SK-N-SH (cell line): Measurements from ENCODE around the gene MYO7A. TPM values are rescaled to one million over a fixed set of nuclear protein-coding genes. Genes with fewer than 3 reads are reported as not detected.

ENCODE experiments used
- CTCF ChIA-PET: fragments of 300-600, 350-600 bp; formaldehyde crosslinking; extraction: SDS; loops from one replicate; lab custom pipeline; 2021; lab: Yijun Ruan, JAX
- POLR2A ChIA-PET: fragments of 350-600 bp; sonication (Branson Sonifier 250); formaldehyde crosslinking; extraction: SDS; loops from one replicate; lab custom pipeline; 2020; ENCODE audit warnings: antibody characterized with exemption, inconsistent platforms; lab: Yijun Ruan, JAX
- DNase-seq: peaks from one replicate; pipeline ENCODE4 v3.0.0; 2012
- H2AFZ ChIP-seq: fragments of 200-600 bp; sonication (generic); 2 replicates; pipeline ENCODE4 v1.8.1; 2016; ENCODE audit warnings: antibody characterized with exemption, mild to moderate bottlenecking, low read depth
- H3F3A ChIP-seq: fragments of 200-600 bp; sonication (generic); replicated peaks from 2 replicates; pipeline ENCODE3; 2016; ENCODE audit warnings: antibody characterized with exemption, mild to moderate bottlenecking; ENCODE audit not compliant: insufficient read depth
- H3K27ac ChIP-seq, 2 experiments: fragments of 200-500 bp in 1 of 2; fragments of 200-600 bp in 1 of 2; sonication (Bioruptor generic) in 1 of 2; sonication (generic), shearing (Covaris generic) in 1 of 2; 2 replicates each; pipeline versions ENCODE4 v1.5.1 to v1.6.1; 2014 to 2016; ENCODE audit warnings: low read depth in 2 of 2, inconsistent platforms in 1 of 2, low read length in 1 of 2, mild to moderate bottlenecking in 1 of 2, mixed read lengths in 1 of 2
- H3K27me3 ChIP-seq: fragments of 200-600 bp; sonication (generic), shearing (Covaris generic); 2 replicates; pipeline ENCODE4 v1.6.1; 2016; ENCODE audit warnings: mixed run types; ENCODE audit not compliant: insufficient read depth
- H3K36me3 ChIP-seq, 2 experiments: fragments of 200-500 bp in 1 of 2; fragments of 200-600 bp in 1 of 2; sonication (Bioruptor generic) in 1 of 2; sonication (generic) in 1 of 2; replicated peaks in 1 of 2; 2 replicates each; pipeline versions ENCODE3 to v1.5.1; 2014 to 2016; ENCODE audit warnings: low read length in 1 of 2, mild to moderate bottlenecking in 1 of 2; ENCODE audit not compliant: insufficient read depth in 2 of 2, control insufficient read depth in 1 of 2
- H3K4me1 ChIP-seq, 2 experiments: fragments of 200-500 bp in 1 of 2; fragments of 200-600 bp in 1 of 2; sonication (Bioruptor generic) in 1 of 2; sonication (generic), shearing (Covaris generic) in 1 of 2; 2 replicates each; pipeline versions ENCODE4 v1.5.1 to v1.6.1; 2014 to 2016; ENCODE audit warnings: low read depth in 1 of 2, low read length in 1 of 2, mixed run types in 1 of 2; ENCODE audit not compliant: insufficient read depth in 2 of 2, control insufficient read depth in 1 of 2
- H3K4me2 ChIP-seq: fragments of 200-600 bp; sonication (generic), shearing (Covaris generic); 2 replicates; pipeline ENCODE4 v1.6.1; 2017; ENCODE audit warnings: mixed run types
- H3K4me3 ChIP-seq, 2 experiments: fragments of 200-500 bp in 1 of 2; fragments of 200-600 bp in 1 of 2; sonication (Bioruptor generic) in 1 of 2; sonication (generic), shearing (Covaris generic) in 1 of 2; 2 replicates each; pipeline versions ENCODE4 v1.5.1 to v1.8.1; 2014 to 2016; ENCODE audit warnings: low read depth in 2 of 2, inconsistent platforms in 1 of 2, low read length in 1 of 2, mild to moderate bottlenecking in 1 of 2, mixed read lengths in 1 of 2, moderate library complexity in 1 of 2
- H3K79me2 ChIP-seq: fragments of 200-600 bp; sonication (generic); 2 replicates; pipeline ENCODE4 v1.8.1; 2017; ENCODE audit warnings: mild to moderate bottlenecking; ENCODE audit not compliant: insufficient read depth
- H3K9ac ChIP-seq: fragments of 200-600 bp; sonication (generic); 2 replicates; pipeline ENCODE4 v1.6.1; 2017; ENCODE audit warnings: mixed run types
- H3K9me2 ChIP-seq: fragments of 200-600 bp; sonication (generic); 2 replicates; pipeline ENCODE4 v1.6.1; 2017; ENCODE audit warnings: mixed run types
- H3K9me3 ChIP-seq: fragments of 200-600 bp; sonication (generic); 2 replicates; pipeline ENCODE4 v1.6.1; 2017; ENCODE audit warnings: mixed run types, mild to moderate bottlenecking, moderate library complexity
- H4K20me1 ChIP-seq: fragments of 200-600 bp; sonication (generic); 2 replicates; pipeline ENCODE4 v1.6.1; 2017; ENCODE audit warnings: mild to moderate bottlenecking, mixed run types; ENCODE audit not compliant: insufficient read depth
- ELF1 ChIP-seq: IDR thresholded peaks from 2 replicates; pipeline ENCODE4 v1.4.0; 2012
- EP300 ChIP-seq, 2 experiments: IDR thresholded peaks; 2 replicates each; pipeline versions ENCODE4 v1.4.0 to v1.6.1; 2012; ENCODE audit warnings: borderline replicate concordance in 1 of 2, low read depth in 1 of 2, low read length in 1 of 2
- FOSL2 ChIP-seq: IDR thresholded peaks from 2 replicates; pipeline ENCODE4 v1.4.0; 2012; ENCODE audit warnings: low read depth, mild to moderate bottlenecking, moderate library complexity, borderline replicate concordance
- FOXJ3 ChIP-seq: sonication (generic); formaldehyde crosslinking; IDR thresholded peaks from 2 replicates; pipeline ENCODE4 v1.5.1; 2020; ENCODE audit warnings: mild to moderate bottlenecking, missing genetic modification reagents
- FOXM1 ChIP-seq: IDR thresholded peaks from 2 replicates; pipeline ENCODE4 v1.4.0; 2012; ENCODE audit warnings: low read depth, mild to moderate bottlenecking
- GABPA ChIP-seq: IDR thresholded peaks from 2 replicates; pipeline ENCODE4 v1.4.0; 2012; ENCODE audit warnings: low read depth, mild to moderate bottlenecking
- GATA2 ChIP-seq: sonication (generic); formaldehyde crosslinking; IDR thresholded peaks from 2 replicates; pipeline ENCODE4 v1.5.0; 2020; ENCODE audit warnings: mild to moderate bottlenecking, missing genetic modification reagents
- JUND ChIP-seq: IDR thresholded peaks from 2 replicates; pipeline ENCODE4 v1.4.0; 2012
- MEF2A ChIP-seq: IDR thresholded peaks from 2 replicates; pipeline ENCODE4 v1.4.0; 2012; ENCODE audit warnings: low read depth, borderline replicate concordance
- MXI1 ChIP-seq: IDR thresholded peaks from 2 replicates; pipeline ENCODE4 v1.6.1; 2012; ENCODE audit warnings: mild to moderate bottlenecking, low read depth, low read length, improper control_type of control experiment
- NFIC ChIP-seq: IDR thresholded peaks from 2 replicates; pipeline ENCODE4 v1.4.0; 2012; ENCODE audit warnings: borderline replicate concordance
- NRF1 ChIP-seq: IDR thresholded peaks from 2 replicates; pipeline ENCODE4 v1.6.1; 2012; ENCODE audit warnings: low read depth, mild to moderate bottlenecking, low read length
- SIN3A ChIP-seq: IDR thresholded peaks from 2 replicates; pipeline ENCODE4 v1.6.1; 2012; ENCODE audit warnings: low read depth, mild to moderate bottlenecking, low read length, moderate library complexity, borderline replicate concordance
- SMC3 ChIP-seq: IDR thresholded peaks from 2 replicates; pipeline ENCODE4 v1.6.1; 2012; ENCODE audit warnings: low read depth, low read length, improper control_type of control experiment
- TAF1 ChIP-seq: IDR thresholded peaks from 2 replicates; pipeline ENCODE4 v1.6.1; 2012; ENCODE audit warnings: low read depth, mild to moderate bottlenecking, low read length, moderate library complexity, borderline replicate concordance
- TEAD4 ChIP-seq: IDR thresholded peaks from 2 replicates; pipeline ENCODE4 v1.4.0; 2012; ENCODE audit warnings: mild to moderate bottlenecking, borderline replicate concordance; ENCODE audit not compliant: insufficient read depth
- YY1 ChIP-seq: IDR thresholded peaks from 2 replicates; pipeline ENCODE4 v1.4.0; 2012; ENCODE audit warnings: low read depth, mild to moderate bottlenecking
- WGBS: methylation state at CpG from one replicate; pipeline ENCODE4 v1.1.6; 2017; ENCODE audit warnings: low lambda C conversion rate; 5-methylcytosine and 5-hydroxymethylcytosine counted together
- polyA plus RNA-seq, 3 experiments: library from polyadenylated mRNA; depleted of rRNA; stranded (reverse); fragments of >200 nt; gene quantifications; 2 replicates each; pipeline ENCODE4 v1.2.3, GENCODE V29; 2012
- TF ChIP-seq, protein P1 (sequence below): IDR thresholded peaks from 2 replicates; pipeline ENCODE4; 2012
- TF ChIP-seq, protein P2 (sequence below): IDR thresholded peaks from 2 replicates; pipeline ENCODE4 v1.4.0; 2012; ENCODE audit warnings: low read depth, borderline replicate concordance

Gene MYO7A
- polyA plus RNA-seq, 1 of the 3 experiments (the other 2 are of a cell fraction): 0.08 TPM

DNA sequence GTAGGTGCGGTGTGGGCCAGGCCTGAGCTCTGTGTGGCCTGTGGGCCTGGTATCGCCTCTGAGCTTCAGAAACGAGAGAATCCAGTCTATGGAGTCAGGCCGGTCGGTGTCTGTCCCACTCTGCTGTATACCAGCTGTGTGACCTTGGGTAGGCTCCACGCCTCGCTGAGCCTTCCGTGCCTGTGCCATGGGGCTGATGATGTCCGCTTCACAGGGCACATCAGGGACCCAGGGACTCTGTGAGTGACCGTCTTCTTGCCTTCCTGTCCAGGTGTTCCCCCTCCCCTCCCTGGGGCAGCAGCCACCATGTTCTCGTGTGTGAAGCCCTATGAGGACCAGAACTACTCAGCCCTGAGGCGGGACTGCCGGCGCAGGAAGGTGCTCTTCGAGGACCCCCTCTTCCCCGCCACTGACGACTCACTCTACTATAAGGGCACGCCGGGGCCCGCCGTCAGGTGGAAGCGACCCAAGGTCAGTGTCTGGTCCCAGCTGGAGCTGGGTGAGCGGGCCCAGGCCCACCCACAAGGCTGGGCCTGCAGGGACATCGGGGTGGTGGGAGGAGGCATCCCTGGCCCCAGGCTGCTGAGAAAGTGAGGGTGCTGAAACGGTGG, 43.4 kb upstream of the MYO7A start:
- 98% methylated on average over 15 of the region's 25 CpGs for WGBS
- CTCF ChIA-PET: interaction anchor here (0.6 to 1.4 kb wide), 4 partner anchors 11 to 43 kb away, joined by 3 to 7 read pairs (median 4); no protein-coding TSS in a partner anchor

DNA sequence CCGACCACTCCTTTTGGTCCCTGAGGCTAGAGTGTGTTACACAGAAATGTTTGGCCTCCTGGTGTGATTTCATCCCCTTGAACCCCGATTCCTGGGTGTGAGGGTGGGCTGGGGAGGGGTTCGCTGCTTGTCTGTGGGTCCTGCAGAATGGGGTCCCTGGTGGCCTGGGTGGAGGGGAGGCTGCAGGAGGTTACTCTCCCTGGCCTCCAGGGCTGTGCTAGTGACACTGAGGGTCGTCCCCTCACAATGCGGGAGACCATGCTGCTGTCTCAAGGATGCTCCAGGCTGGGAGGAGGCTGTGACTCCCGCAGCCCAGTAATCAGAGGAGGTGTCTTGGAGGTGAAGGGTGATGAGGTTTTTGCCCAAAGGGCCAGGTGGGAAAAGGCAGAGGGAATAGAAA, 42.4 kb upstream of the MYO7A start:
- peaks cover 0 to 2% of the 10 kb centered on the region in 2 experiments for H3K36me3 ChIP-seq
- peaks cover 16% of the 10 kb centered on the region; the same call in 1 of the 2 replicates for H4K20me1 ChIP-seq
- H3K4me2 ChIP-seq: no peak overlapping the region
- no peak overlapping the region for H3K4me3 ChIP-seq
- no peak overlapping the region for H2AFZ ChIP-seq
- H3F3A ChIP-seq: peaks cover 3% of the 10 kb centered on the region
- H3K4me1 ChIP-seq: peaks cover 0 to 29% of the 10 kb centered on the region in 2 experiments; a peak in 1 of 4 replicates
- TF ChIP-seq MEF2A (no peak), TEAD4 (no peak), GATA2 (CRISPR knock-in tag) (no peak), EP300 (IDR thresholded peaks at IDR 0.05; ENCODE audit: borderline replicate concordance in 1 of 2, low read depth in 1 of 2, low read length in 1 of 2) (no peak)
- H3K9me3 ChIP-seq: no peaks in the 10 kb centered on the region
- H3K9me2 ChIP-seq: no peaks in the 10 kb centered on the region
- H3K9ac ChIP-seq: no peak overlapping the region
- CTCF ChIA-PET: interaction anchor here (1.5 kb wide), 1 partner anchor 38 kb away, joined by 6 read pairs; no protein-coding TSS in a partner anchor
- peaks cover 36% of the 10 kb centered on the region for H3K79me2 ChIP-seq
- 91% methylated on average over 6 of the region's 6 CpGs for WGBS
- POLR2A ChIA-PET: no interaction called here
- H3K27me3 ChIP-seq: no peaks in the 10 kb centered on the region
- no peak for DNase-seq
- no peak overlapping the region for H3K27ac ChIP-seq

More for the DNA sequence above, 43.4 kb upstream of the MYO7A start:
- Histone ChIP-seq H3K9me3 (no peaks in the 10 kb centered on the region), H2AFZ (no peak overlapping the region), H3K36me3 (peaks cover 0 to 2% of the 10 kb centered on the region in 2 experiments), H3K27ac (no peak overlapping the region; a peak in 1 of 4 replicates), H3K4me1 (peaks cover 0 to 30% of the 10 kb centered on the region in 2 experiments; a peak in 1 of 4 replicates), H4K20me1 (peaks cover 13% of the 10 kb centered on the region; the same call in 1 of the 2 replicates), H3K9me2 (no peaks in the 10 kb centered on the region), H3F3A (peaks cover 3% of the 10 kb centered on the region), H3K79me2 (peaks cover 45% of the 10 kb centered on the region), H3K9ac (no peak overlapping the region), H3K4me2 (no peak overlapping the region), H3K4me3 (no peak overlapping the region), H3K27me3 (no peaks in the 10 kb centered on the region)
- POLR2A ChIA-PET: interaction anchor here (1.0 kb wide), 1 partner anchor 12 kb away, joined by 3 read pairs; no protein-coding TSS in a partner anchor
- TF ChIP-seq JUND (no peak), MXI1 (no peak), GABPA (no peak), NRF1 (no peak), ELF1 (no peak), SIN3A (no peak), FOXM1 (no peak), YY1 (no peak), FOXJ3 (CRISPR knock-in tag) (no peak), MEF2A (no peak), FOSL2 (no peak), TAF1 (no peak), EP300 (IDR thresholded peaks at IDR 0.05; ENCODE audit: borderline replicate concordance in 1 of 2, low read depth in 1 of 2, low read length in 1 of 2) (no peak), TEAD4 (no peak), SMC3 (no peak), NFIC (no peak)
- TF ChIP-seq, protein P1, sequence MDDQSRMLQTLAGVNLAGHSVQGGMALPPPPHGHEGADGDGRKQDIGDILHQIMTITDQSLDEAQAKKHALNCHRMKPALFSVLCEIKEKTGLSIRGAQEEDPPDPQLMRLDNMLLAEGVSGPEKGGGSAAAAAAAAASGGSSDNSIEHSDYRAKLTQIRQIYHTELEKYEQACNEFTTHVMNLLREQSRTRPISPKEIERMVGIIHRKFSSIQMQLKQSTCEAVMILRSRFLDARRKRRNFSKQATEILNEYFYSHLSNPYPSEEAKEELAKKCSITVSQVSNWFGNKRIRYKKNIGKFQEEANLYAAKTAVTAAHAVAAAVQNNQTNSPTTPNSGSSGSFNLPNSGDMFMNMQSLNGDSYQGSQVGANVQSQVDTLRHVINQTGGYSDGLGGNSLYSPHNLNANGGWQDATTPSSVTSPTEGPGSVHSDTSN: no peak
- TF ChIP-seq, protein P2, sequence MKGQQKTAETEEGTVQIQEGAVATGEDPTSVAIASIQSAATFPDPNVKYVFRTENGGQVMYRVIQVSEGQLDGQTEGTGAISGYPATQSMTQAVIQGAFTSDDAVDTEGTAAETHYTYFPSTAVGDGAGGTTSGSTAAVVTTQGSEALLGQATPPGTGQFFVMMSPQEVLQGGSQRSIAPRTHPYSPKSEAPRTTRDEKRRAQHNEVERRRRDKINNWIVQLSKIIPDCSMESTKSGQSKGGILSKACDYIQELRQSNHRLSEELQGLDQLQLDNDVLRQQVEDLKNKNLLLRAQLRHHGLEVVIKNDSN: no peak
- DNase-seq: no peak
